GM19328 (cell line): ENCODE results near the gene CCR9.

ENCODE experiments used
- ATAC-seq: cut with Tn5 transposase; IDR thresholded peaks from one replicate; pipeline ENCODE4 v1.9.1; 2021; ENCODE audit warnings: mild to moderate bottlenecking, moderate library complexity; ENCODE audit not compliant: unreplicated experiment

CCR9 gene

DNA sequence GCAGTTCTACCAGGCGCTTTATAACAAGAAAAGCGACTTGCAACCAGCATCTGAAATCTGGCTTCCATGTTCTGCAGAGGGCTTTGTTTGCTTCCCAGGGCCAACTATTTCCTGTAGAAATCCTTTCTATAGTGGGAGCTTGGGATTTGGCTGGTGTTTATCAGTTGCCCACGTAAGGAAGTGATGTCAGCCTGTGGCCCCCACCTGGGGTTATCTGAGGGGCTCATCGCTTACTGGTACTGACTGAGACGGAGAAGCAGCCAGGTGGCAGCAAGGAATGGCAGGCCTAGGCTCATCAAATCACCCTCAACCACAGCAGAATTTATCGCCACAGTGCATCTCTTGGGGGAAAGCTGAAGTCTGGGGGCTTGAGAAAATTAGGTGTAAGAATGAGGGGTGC is 14.6 kb upstream of the CCR9 start:
- ATAC-seq, result no peak

DNA sequence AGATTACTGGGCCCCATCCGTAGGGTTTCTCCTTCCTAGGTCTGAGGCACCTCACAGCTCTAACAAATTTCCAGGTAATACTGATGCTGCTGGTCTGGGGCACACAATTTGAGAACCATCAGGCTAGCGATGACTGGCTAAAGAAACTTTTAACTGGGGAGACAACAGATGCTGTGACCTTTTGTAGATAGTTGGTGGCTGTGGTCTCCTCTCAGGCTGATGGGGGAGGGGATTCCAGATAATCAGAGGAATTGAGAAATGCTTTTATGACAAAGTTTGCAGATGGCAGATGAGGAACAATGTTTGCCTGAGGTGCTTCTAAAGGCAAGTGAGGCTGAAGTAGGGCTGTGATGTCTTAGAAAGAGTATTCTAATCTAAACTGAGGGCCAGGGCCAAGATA is 13.8 kb upstream of the CCR9 start:
- ATAC-seq, result no peak

DNA sequence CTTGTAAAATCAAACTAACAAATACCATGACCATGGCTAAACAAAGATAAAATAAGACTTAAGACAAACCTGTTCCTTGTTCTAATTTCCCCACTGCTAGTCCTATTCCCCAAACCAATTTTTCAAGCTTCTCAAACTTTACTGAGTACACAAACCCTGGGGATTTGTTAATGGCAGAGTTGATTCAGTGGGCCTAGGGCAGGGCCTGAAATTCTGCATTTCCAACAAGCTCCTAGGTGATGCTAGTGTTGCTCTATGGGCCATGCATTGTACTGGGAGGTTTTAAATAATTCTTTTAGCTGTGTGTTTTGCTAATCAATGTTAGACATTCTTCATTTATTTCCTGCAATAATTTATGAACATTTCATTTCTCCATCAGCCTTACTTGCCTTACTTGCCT is 13.3 kb upstream of the CCR9 start:
- no peak for ATAC-seq

DNA sequence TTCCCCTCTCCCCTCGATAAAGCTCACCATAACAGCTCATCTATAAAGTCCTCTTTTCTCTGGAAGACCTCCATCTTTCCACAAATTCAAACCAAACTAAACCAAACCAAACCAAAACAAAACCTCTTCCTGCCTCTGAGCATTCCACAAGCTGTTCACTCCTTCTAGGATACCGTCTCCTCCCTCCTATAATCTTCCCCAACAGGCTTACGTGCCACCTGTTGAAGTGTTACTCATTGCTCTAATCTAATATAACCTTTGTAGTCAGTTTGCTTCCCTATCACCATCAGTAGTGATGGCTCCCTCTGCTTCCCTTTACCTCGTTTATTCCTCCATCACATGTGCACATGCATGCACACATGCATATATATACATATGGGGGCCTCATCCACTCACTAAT is 12.7 kb upstream of the CCR9 start:
- no peak for ATAC-seq

DNA sequence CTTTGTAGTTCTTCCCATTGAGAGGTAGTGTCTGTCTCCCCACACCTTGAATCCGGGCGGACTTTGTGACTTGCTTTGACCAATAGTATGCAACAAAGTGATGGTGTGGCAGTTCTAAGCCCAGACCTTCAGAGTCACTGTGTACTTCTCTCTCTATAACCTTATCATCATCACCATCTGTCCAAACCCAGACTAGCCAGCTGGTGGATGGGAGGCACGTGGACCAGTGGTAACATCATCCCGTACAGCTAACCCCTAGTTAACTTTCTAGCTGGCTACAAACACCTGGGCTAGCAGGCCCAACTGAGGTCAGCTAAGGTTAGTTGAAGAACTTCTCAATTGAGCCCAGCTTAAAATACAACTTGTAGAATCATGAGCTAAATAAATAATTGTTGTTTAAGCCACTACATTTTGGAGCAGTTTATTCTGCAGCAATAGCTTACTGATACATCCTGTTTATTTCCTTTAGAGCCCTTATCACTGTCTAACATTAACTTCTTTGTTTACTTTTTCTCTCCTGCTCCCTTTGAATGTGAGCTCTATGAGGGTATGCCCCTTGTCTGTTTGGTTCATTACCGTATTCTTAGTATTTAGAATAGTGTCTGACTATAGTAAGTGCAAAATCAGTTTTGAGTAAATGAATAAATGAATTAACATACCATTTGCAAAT is 11.5 kb upstream of the CCR9 start:
- ATAC-seq, result no peak

DNA sequence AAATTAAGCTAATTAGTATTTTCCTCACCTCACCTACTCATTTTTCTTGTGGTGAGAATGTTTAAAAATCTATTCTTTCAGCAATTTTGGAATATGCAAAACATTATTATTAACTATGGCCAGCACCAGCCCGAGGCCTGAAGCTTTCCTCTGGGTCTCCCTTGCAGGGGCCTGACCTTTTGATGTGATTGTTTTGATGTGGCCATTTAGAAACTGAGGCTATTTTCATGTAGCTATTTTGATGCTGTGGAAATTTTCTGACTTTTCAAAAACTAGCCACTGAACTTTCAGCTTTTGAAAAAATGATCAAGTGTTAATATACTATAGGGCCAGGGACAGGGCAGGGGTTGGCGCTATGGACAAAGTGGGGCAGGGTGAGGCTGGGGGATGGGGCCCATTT is 8.2 kb upstream of the CCR9 start:
- no peak for ATAC-seq

DNA sequence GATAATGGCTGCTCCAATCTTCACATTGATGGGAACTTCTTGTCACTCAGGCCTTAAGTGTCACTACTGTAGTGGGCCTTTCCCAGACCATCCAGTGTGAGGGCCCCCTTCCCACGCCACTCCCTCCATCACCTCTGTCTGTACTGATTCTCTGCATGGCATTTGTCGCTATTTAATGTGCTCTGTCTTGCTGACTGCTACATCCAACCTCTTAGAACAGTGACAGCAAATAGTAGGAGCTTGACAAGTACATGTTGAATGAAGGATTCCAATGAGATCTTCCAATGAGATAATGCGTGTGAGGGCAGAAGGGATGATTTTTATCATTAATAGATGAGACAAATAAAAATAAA is 5.6 kb upstream of the CCR9 start:
- ATAC-seq, result no peak

DNA sequence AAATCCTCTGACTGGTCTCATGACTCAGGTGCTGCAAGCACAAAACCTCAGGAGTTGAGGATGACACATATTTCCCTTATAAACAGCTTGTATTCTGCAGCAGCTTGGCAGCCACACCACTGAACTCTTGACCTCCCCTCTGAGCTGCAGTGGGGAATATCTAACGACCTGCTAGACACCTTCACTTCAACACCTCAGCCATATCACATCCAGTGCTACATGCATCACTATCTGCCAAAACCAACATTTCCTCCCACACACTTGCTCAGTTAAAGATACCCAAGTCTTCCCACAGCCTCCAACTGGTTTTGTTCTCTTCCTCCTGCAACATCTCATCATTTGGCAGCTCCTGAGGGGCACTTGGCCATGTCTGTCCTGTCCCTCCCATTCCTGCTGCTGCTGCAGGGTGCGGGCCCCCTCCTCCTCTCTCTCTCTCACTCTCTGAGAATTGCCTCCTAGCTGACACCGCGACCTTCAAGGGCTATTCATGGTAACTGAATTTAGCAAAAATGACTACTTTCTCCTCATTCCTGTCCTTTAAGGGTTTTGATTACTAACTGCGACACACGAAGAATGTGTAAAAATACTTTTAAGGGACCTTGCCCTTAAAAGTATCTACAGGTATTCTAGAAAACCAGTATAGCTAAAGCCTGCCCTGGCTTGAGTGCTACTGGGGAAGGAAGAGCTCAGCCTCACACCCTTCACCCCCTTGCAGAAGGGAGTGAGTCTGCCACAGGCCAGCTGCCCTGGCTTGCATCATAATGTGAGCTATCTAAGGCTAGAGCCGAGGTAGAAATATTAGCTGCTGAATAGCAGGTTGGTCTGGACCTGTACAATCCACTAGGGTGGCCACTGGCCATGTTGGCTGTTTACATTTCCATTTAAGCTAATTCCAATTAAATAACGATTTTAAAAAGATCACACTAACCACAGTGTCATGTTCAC is 5.0 kb upstream of the CCR9 start:
- no peak for ATAC-seq

DNA sequence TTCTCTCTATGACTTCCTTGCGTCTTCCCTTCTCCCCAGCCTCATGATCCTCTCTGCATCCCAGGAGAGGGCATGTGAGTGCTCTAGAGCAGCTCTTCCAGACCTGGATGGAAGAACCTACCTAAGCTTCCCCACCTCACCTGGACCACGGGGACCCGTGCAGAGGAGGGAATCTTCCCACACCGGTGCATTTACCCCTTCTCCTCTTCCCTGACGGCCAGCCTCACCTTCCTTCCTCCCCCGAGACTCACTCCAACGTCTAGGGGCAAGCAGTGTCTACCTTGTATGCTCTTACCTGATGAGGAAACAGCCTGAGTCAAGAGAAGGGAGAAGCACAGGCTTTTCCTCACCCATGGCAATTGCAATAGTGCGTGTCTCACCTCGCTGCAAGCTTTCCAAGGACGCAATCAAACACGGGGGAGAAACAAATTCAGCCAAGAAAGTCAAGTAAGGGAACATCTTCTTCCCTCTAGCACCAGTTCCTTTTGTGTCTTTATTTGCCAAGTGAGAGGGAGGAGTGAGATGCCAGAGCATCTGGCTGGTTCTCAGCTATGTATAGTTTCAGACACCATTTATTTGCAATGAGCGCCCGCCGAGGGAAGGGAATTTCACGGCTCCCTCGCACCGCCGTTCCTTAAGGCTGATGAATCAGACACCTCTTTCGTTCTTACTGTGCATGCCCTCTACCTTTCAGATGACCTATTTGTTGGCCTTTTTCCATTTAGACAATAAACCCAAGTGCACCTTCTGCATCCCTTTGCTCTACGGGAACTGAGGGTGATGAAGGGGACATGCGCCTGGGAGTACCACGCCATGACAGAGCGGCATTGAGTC is 1.8 kb upstream of the CCR9 start:
- no peak for ATAC-seq

DNA sequence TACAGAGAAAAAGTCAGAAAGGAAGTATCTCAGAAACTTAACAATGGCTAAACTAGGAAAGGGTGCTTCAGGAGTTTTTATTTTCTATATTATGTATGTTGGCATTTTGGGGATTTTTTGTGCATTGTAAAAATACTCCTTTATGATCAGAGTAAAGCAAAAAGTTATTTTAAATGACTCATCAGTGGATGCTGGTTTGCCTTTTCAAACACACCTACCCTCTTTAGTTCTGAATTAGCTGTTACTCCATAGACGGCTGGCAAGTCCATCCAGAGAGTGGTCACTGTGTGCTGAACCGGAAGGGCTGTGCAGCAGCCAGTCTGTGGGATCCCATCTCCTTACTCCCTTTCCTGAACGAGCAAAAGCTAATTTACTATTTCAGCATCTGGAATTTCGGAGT is 942 bp downstream of the CCR9 start:
- ATAC-seq, result no peak

DNA sequence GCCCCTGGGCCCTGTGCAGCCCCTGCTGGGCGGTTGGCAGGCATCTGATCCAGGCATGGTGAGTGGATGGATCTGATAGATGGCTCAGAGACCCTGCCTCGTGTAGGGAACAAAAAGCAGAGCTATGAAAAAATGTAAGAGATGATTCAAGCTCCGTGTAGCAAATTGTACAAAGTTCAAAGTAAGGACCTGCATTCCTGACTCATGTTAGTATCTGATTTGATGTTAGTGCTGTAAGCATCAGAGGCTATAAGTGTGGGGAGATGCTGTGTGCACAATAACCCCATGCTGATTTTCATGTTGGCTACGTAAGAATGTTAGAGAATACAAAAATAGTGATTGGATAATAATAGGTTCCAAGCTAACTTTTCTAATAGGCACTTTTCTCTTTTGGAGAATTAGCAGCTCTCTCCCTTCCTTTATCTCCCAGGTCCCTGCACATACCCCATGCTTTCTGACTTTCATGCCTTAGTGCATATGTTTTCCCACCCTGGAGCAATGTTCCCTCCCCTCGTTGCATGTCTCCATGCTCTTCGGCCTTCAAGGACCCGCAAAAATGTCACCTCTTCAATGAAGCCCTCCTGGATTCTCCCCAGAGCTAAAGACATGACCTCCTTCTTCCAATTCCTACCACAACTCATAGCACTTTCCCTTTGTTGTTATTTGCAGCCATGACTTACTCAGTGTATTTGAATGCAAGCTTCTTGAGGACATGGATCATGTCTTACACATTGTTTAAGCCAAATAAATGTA is 1.6 kb downstream of the CCR9 start:
- ATAC-seq, result no peak

DNA sequence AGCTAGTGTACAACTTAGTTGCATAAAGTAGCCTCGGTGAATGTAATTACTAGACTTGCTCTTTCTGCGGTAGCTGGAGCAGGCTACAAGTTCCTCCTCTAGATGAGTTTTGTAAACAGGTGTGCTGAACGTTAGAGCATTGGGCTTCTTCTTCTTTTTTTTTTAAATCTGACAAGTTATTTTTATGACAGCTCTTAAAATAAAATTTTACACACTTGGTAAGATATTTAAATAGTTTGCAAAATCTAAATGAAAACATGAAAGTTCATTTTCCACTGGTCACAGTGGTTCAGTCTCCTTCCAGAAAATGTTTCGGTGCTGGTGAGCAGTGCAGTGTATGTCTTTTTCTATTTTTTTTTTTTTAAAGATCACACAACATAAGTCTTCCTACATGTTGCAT is 3.0 kb downstream of the CCR9 start:
- ATAC-seq, result no peak

DNA sequence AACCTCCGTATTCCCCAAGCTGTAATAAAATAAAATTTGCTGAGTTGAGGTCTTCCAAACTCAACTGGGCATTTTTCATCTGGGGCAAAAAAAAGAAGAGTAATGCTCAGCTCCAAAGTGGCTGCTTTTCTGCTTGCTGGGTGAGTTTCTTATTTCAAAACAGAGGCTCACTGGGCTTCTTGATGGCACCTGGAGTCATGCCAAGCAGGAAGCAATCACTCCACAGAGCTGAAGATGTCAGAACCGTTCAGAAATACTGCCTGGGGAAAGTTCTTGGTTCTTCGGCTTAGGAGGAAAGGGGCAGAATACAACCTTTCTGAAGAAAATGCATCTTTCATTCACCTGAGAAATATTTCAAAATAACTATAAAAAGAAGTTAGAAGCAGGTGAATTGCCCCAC is 4.1 kb downstream of the CCR9 start:
- no peak for ATAC-seq

DNA sequence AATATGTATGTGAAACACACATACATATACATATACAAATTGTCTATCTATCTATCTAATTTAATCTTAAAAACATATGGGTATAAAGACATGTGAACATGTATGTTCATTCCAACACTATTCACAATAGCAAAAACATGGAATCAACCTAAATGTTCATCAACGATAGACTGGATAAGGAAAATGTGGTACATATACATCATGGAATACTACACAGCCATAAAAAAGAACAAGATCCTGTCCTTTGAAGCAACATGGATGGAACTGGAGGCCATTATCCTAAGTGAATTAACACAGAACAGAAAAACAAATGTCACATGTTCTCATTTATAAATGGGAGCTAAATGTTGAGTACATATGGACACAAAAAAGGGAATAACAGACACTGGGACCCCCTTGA is 5.8 kb downstream of the CCR9 start:
- ATAC-seq, result no peak

DNA sequence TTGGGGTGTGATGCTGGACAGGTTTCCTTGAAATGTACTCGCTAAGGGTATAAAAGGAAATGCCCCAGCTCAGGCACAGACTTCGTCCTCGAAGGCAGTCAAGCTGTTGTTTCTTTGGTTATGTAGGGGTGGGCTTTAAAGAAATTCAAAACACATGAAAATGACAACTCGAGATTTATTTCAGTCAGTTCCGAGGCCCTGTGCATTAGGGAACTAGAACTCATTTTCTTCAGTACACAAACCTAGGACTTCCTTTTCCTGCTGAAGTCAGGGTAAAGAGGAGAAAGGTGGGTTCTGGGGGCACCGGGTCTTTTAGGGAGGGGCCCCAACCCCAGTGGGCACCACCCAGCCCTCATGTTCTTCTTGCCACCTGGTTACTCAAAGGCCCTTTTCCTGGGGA is 7.7 kb downstream of the CCR9 start:
- ATAC-seq, result no peak

DNA sequence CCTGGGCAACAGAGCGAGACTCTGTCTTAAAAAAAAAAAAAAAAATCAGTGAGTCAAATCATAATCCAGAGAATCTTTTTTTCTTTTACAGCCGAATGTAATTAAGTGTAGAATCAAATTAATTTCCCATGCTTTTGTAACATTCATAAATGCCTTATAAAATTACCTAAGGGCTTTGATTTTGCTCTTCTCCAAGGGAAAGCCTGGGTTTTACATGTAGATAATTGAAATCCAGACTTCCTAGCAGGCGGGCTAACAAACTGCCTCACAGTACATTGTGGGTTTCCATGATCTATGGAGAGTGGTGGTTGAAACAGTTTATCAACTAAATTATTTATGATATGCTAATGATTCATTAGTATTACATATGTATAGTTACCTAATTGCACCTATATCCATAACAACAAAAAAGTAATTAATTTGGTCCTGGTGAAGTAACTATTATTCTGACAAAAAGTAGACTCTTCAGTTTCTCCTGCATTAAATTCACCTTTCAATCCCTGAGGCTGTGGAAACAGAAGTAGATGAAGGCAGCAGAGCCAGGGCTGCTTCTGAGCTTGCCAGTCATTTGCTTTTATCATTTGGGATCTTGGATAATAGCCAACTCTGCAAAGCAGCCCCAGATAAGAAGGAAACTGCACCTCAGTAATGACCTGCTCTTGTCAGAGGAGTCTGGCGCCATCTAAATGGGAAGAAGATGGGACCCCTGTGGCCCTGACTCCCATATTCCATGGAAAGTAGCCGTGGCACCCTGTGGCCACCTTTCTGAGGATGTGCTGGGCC is 9.5 kb downstream of the CCR9 start:
- no peak for ATAC-seq

DNA sequence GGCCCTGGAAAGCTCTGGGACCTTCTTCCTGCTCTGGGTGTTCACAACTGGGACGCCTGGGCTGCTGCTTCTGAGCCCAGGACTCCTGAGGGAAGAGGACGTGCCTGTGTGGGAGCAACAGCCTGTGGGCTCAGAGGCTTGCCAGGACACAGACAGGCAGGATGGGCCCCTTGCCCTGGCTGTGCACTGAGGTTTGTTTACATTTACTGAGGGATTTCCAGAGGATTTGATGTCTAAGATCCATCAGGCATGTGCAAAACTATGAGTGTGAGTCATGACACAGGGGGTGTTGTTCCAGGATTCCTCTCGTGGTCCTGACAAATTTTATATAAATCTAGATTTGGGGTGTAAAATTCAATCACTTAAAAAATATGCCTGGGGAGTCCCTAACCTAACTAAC is 10.6 kb downstream of the CCR9 start:
- no peak for ATAC-seq

DNA sequence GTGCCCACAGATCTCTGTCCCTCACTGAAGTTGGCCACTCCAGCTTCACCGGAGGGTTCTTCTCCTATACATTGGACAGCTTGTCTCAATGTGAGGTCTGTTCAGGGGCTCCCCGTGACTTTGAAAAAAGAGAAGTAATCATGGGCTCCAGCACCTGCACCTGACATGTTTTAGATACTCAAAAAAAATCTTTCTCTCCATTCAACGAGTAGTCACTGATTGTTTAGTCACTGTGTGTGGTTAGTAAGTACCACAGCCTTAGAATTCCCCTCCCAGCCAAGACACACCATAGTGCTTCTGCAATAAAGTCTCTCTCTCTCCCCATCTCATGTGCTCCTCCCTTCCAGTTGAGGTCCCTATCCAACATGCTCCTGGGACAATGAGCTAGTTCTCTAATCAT is 18.6 kb downstream of the CCR9 start:
- no peak for ATAC-seq

DNA sequence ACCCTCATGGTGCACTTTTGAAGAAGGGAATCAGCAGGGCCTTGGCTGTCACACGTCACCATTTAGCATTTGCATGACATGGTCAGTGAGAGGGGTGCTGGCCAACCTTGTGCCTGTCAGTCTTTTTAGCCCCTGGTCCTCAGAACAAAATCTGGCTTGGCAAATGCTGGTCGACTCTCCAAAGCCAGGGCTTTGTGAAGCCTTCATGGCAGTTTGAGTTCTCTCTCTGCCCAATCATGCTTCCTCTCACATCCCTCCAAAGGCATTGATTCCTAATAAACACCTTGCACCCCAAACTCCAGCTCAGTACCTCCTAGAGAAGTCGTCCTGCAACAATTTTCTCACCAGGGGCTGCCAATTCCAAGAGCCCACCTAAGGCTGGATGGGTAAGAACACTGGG is 19.4 kb downstream of the CCR9 start:
- no peak for ATAC-seq

DNA sequence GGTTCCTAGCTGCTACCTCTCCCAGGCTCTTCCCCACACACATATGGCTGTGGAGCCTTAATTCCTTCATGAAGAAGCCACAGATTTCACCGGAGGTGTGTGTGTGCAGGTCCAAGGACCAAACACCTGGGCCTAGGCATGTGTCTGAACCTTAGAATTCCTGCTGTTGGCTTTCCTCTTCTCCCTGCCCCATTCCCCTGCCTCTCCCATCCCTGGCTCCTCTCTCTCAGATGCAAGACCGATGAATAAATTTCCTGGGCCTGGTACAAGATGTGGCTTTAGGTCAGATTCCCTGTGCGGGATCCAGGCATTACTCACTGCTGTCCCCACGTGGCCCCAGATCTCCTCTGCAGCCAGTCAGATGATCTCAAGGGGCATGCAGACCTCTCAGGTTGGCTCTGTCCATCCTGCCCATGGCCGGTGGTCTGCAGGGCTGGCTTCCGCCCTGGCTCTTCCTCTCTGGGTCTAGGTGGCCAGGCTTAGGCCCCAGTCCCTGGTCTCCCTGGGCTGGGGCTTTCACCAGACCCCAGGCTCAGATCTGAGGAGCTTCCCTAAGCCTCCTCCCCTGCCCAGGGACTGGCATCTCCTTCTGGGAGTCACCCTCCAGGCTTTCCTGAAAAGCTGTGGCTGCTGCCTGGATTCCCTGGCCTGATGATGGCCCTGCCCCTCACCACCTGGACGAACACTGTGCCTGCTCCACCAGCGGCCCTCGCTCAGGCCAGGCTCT is 20.5 kb downstream of the CCR9 start:
- ATAC-seq, result no peak
